ENCODE results near the gene COX7B2.

Gene COX7B2

DNA sequence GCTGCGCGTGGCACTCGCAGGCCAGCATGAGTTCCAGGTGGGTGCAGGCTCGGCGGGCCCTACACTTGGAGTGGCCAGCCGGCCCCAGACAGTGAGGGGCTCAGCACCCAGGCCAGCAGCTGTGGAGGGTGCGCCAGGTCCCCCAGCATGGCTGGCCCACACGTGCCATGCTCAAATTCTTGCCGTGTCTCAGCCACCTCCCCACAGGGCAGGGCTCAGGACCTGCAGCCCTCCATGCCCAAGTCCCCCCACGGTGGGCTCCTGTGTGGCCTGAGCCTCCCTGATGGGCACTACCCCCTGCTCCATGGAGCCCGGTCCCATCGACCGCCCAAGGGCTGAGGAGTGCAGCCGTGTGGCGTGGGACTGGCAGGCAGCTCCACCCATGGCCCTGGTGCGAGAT is 210.2 kb downstream of the COX7B2 start:
- DNase-seq: no peak

Data from NCI-H187 treated with DMSO at 0.1 percent for 48 hours (cell line).